Mesenchymal stem cell (in vitro differentiated cells and primary cell): ENCODE results near the gene PRKAG1.

Experiments
- DNase-seq: peaks from one replicate; pipeline ENCODE4 v3.0.0-alpha.2; 2013
- H2AFZ ChIP-seq: one replicate; pipeline ENCODE4 v1.6.1; 2013; ENCODE audit warnings: low read depth, mild to moderate bottlenecking, control low read depth, inconsistent platforms, low read length, moderate library complexity
- H2AK5ac ChIP-seq: 2 replicates; pipeline ENCODE4 v1.6.1; 2013; ENCODE audit warnings: low read length, moderate library complexity, mild to moderate bottlenecking, inconsistent platforms; ENCODE audit not compliant: severe bottlenecking
- H2BK120ac ChIP-seq: one replicate; pipeline ENCODE4 v1.6.1; 2013; ENCODE audit warnings: low read depth, mild to moderate bottlenecking, inconsistent platforms, low read length, moderate library complexity
- H2BK12ac ChIP-seq, 2 experiments: one replicate each; pipeline ENCODE4 v1.6.1; 2013; ENCODE audit warnings: inconsistent platforms in 2 of 2, low read length in 2 of 2, mild to moderate bottlenecking in 2 of 2, moderate library complexity in 2 of 2, control low read depth in 1 of 2
- H2BK15ac ChIP-seq: one replicate; pipeline ENCODE4 v1.6.1; 2013; ENCODE audit warnings: mild to moderate bottlenecking, low read depth, inconsistent platforms; ENCODE audit not compliant: poor library complexity, severe bottlenecking
- H2BK5ac ChIP-seq: 2 replicates; pipeline ENCODE4 v1.6.1; 2013; ENCODE audit warnings: low read depth, mild to moderate bottlenecking, low read length, control low read depth, inconsistent platforms; ENCODE audit not compliant: poor library complexity, severe bottlenecking
- H3K14ac ChIP-seq, 2 experiments: one replicate each; pipeline ENCODE4 v1.6.1; 2013; ENCODE audit warnings: inconsistent platforms in 2 of 2, low read length in 2 of 2, control low read depth in 1 of 2, mild to moderate bottlenecking in 1 of 2, moderate library complexity in 1 of 2
- H3K18ac ChIP-seq, 2 experiments: one replicate each; pipeline ENCODE4 v1.6.1; 2013; ENCODE audit warnings: inconsistent platforms in 2 of 2, low read length in 2 of 2, control low read depth in 1 of 2, low read depth in 1 of 2, mild to moderate bottlenecking in 1 of 2
- H3K23ac ChIP-seq, 2 experiments: one replicate each; pipeline ENCODE4 v1.6.1; 2013; ENCODE audit warnings: inconsistent platforms in 2 of 2, low read length in 2 of 2, mild to moderate bottlenecking in 2 of 2, moderate library complexity in 2 of 2, control low read depth in 1 of 2
- H3K27ac ChIP-seq: 2 replicates; pipeline ENCODE4 v1.5.1; 2013; ENCODE audit warnings: mild to moderate bottlenecking, moderate library complexity, low read length, control low read depth, inconsistent platforms; ENCODE audit not compliant: poor library complexity, severe bottlenecking
- H3K27me3 ChIP-seq, 2 experiments: 2 replicates each; pipeline versions ENCODE4 v1.6.1 to v1.7.0; 2013; ENCODE audit warnings: low read length in 2 of 2, mild to moderate bottlenecking in 2 of 2, moderate library complexity in 2 of 2, control low read depth in 1 of 2, inconsistent platforms in 1 of 2; ENCODE audit not compliant: control insufficient read depth in 1 of 2, insufficient read depth in 1 of 2
- H3K36me3 ChIP-seq, 2 experiments: 2 replicates each; pipeline versions ENCODE4 v1.6.1 to v1.7.0; 2013; ENCODE audit warnings: low read length in 2 of 2, control low read depth in 1 of 2, inconsistent platforms in 1 of 2, low read depth in 1 of 2, mild to moderate bottlenecking in 1 of 2; ENCODE audit not compliant: insufficient read depth in 2 of 2, control insufficient read depth in 1 of 2
- H3K4ac ChIP-seq, 2 experiments: one replicate each; pipeline ENCODE4 v1.6.1; 2013; ENCODE audit warnings: inconsistent platforms in 2 of 2, low read length in 2 of 2, mild to moderate bottlenecking in 2 of 2, moderate library complexity in 2 of 2, control low read depth in 1 of 2, low read depth in 1 of 2
- H3K4me1 ChIP-seq: 2 replicates; pipeline ENCODE4 v1.6.1; 2013; ENCODE audit warnings: low read depth, low read length, control low read depth; ENCODE audit not compliant: control insufficient read depth, insufficient read depth
- H3K4me2 ChIP-seq: 2 replicates; pipeline ENCODE4 v1.6.1; 2013; ENCODE audit warnings: low read length, mild to moderate bottlenecking, inconsistent platforms; ENCODE audit not compliant: poor library complexity, severe bottlenecking
- H3K4me3 ChIP-seq, 2 experiments: 2 replicates each; pipeline versions ENCODE4 v1.5.1 to v1.7.0; 2013; ENCODE audit warnings: low read length in 2 of 2, mild to moderate bottlenecking in 2 of 2, control low read depth in 1 of 2, low read depth in 1 of 2; ENCODE audit not compliant: insufficient read depth in 1 of 2
- H3K79me1 ChIP-seq: replicated peaks from 2 replicates; pipeline ENCODE4 v1.6.1; 2013; ENCODE audit warnings: mild to moderate bottlenecking, control low read depth, low read length, inconsistent platforms; ENCODE audit not compliant: poor library complexity, severe bottlenecking
- H3K9ac ChIP-seq: 2 replicates; pipeline ENCODE4 v1.7.0; 2013; ENCODE audit warnings: mild to moderate bottlenecking, low read length, moderate library complexity
- H3K9me3 ChIP-seq: 2 replicates; pipeline ENCODE4 v1.7.0; 2013; ENCODE audit warnings: mild to moderate bottlenecking, low read length; ENCODE audit not compliant: control insufficient read depth
- H4K8ac ChIP-seq: one replicate; pipeline ENCODE4 v1.6.1; 2013; ENCODE audit warnings: inconsistent platforms, mild to moderate bottlenecking, low read length, moderate library complexity
- H4K91ac ChIP-seq: one replicate; pipeline ENCODE4 v1.6.1; 2013; ENCODE audit warnings: mild to moderate bottlenecking, low read length, inconsistent platforms
- WGBS: methylation state at CpG from one replicate; pipeline ENCODE4 v1.1.7; 2013; ENCODE audit warnings: mixed read lengths; 5-methylcytosine and 5-hydroxymethylcytosine counted together

PRKAG1 gene

DNA sequence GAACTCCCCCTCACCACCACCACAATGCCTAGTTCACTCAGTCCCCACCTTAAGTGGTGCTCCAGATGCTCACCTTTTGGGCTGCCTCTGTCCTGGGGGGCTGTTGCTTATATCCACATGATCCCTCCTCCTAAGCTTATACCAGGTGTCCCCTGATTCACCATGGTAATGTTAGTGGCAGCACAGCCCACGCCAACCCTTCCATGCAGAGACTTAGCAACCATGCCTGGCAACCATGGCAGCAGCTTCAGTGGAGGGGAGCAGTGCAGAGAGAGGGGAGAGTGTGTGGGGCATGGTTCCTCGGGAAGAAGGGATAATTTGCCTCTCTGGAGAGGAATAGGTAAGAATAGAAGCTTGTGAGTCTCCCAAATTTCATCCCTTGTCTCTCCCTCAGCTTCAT is 18.2 kb downstream of the PRKAG1 start:
- H3K9me3 ChIP-seq, result no peaks in the 10 kb centered on the region
- H3K36me3 ChIP-seq, result peaks cover 38 to 51% of the 10 kb centered on the region in 2 experiments
- no peak overlapping the region for H2BK12ac ChIP-seq
- peaks cover 17 to 31% of the 10 kb centered on the region in 2 experiments for H3K27me3 ChIP-seq
- H3K4me2 ChIP-seq, result peak overlapping the region; percentile 1
- H3K79me1 ChIP-seq, result peaks cover 4% of the 10 kb centered on the region
- no peak overlapping the region for H3K4me3 ChIP-seq
- H3K4me1 ChIP-seq, result peaks cover 32% of the 10 kb centered on the region
- no peak overlapping the region for H2BK15ac ChIP-seq
- no peak overlapping the region for H2BK120ac ChIP-seq
- no peak overlapping the region for H3K18ac ChIP-seq
- H3K27ac ChIP-seq, result no peak overlapping the region
- 88% methylated on average over 1 of the region's 2 CpGs for WGBS
- no peak overlapping the region for H3K23ac ChIP-seq
- H3K9ac ChIP-seq, result peak overlapping the region; percentile 47
- H3K4ac ChIP-seq, result no peak overlapping the region
- no peak overlapping the region for H3K14ac ChIP-seq
- H4K91ac ChIP-seq, result no peak overlapping the region
- DNase-seq, result no peak
- no peak overlapping the region for H2AK5ac ChIP-seq
- H2AFZ ChIP-seq, result no peak overlapping the region
- no peak overlapping the region for H4K8ac ChIP-seq
- H2BK5ac ChIP-seq, result no peak overlapping the region

DNA sequence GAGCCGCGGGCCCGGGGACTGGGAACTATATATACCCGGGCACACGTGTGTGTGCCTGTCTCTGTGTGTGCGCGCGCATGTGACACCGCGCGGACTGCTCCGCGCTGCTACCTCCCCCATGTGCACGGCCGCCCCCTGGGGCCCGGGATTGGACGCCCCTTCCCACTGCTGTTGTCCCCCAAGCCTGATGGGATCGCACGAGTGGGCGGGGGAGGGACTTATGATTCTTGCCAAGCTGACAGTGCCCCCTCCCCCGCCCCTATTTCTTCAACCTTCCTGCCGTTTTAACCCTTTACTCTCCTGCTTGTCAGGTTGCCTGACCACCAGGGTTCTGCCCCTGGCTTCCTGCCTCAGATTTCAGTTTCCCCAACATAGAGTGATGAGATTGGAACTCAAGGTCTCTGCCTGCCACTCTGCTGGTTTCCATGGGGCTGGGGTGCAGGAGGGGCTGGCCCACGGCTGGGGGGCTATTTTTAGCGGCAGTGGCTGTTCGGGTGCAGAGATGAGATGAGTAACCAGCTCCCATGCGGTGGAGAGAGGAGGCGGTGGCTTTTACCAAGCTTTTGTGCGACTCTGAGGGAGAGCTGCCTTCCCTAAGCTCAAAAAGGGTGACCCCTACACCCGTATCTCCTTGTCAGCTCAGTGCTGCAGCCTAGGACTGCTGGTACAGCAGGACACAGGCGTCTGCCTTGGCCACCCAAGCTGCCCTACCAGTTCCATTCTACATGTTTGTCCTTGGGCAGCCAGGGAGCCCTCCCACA is 19.0 kb downstream of the PRKAG1 start, which contains the start of gene DDN:
DDN (minus strand) TSS at position 5 of the 761 bp plus-strand sequence. CDS start 88 bp downstream, outside the sequence.
- H2BK12ac ChIP-seq, result peak within 1 kb of the TSS in 1 of 2 experiments; percentile 61
- peak within 1 kb of the TSS; percentile 47 for H3K9ac ChIP-seq
- no peaks in the 10 kb centered on the region for H3K9me3 ChIP-seq
- H2BK15ac ChIP-seq, result no peak within 1 kb of the TSS
- DNase-seq, result peak; percentile 75
- H3K23ac ChIP-seq, result peak within 1 kb of the TSS in 1 of 2 experiments; percentile 56
- no peak within 1 kb of the TSS for H3K4ac ChIP-seq
- peaks cover 23 to 36% of the 10 kb centered on the region in 2 experiments for H3K27me3 ChIP-seq
- H3K18ac ChIP-seq, result peak within 1 kb of the TSS in 1 of 2 experiments; percentile 54
- H3K36me3 ChIP-seq, result peaks cover 35 to 43% of the 10 kb centered on the region in 2 experiments
- no peak within 1 kb of the TSS for H4K91ac ChIP-seq
- no peak within 1 kb of the TSS for H2BK5ac ChIP-seq
- peaks cover 32% of the 10 kb centered on the region for H3K4me1 ChIP-seq
- H3K14ac ChIP-seq, result peak within 1 kb of the TSS in 1 of 2 experiments; percentile 18
- no peak within 1 kb of the TSS for H4K8ac ChIP-seq
- H3K4me2 ChIP-seq, result peak within 1 kb of the TSS; percentile 61
- H3K27ac ChIP-seq, result no peak within 1 kb of the TSS
- no peak within 1 kb of the TSS for H2AFZ ChIP-seq
- peak within 1 kb of the TSS; percentile 30 to 65 for H3K4me3 ChIP-seq
- no peak within 1 kb of the TSS for H2AK5ac ChIP-seq
- no peak within 1 kb of the TSS for H2BK120ac ChIP-seq
- 3% methylated on average over 28 of the region's 30 CpGs for WGBS
- H3K79me1 ChIP-seq, result peaks cover 2% of the 10 kb centered on the region

DNA sequence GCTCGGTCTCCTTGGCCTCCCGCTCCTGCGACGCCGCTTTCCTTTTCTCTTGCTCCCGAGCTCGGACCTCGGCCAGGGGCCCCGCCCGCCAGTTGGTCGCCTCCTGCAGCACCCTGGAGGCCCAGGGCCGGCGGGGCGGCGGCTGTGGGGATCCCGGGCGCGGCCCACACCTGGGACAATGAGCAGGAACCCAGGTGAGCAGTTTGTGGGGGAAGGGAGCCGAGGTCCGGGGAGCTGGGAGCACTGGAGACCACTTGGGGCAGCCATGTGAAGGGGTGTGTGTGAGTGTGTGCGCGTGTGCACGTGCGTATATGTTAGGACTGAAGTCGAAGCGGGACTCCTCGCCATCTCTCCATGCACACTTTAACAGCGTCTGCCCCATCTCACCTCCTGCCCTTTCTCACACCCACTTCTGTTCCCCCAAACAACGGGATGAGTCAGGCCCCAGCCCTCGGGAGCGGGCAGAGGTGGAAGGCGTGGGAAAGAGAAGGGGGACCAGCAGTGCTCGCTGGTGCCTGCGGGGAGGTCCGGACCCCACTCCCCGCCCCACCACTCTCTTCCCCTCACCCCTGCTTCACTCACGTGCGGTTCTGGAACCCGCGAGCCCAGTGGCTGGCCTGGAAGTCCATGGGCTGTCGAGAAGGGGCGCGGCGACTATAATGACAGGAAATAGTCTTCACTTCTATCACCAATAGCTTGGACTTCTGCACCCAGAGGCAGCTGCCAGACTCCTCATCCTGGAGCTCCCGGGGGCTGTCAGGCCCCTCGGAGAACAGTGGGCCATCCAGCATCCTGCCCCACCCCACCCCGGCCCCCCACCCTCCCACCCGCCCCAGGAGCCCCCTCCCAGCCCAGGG is 19.9 kb downstream of the PRKAG1 start:
- Histone ChIP-seq H2BK15ac (no peak overlapping the region), H2BK120ac (no peak overlapping the region), H2AK5ac (no peak overlapping the region), H3K9me3 (no peaks in the 10 kb centered on the region), H3K18ac (peak overlapping the region in 1 of 2 experiments; percentile 54), H3K4ac (no peak overlapping the region), H2AFZ (no peak overlapping the region), H3K23ac (no peak overlapping the region), H3K4me1 (peaks cover 32% of the 10 kb centered on the region), H3K14ac (no peak overlapping the region), H3K4me2 (peak overlapping the region; percentile 61), H3K9ac (no peak overlapping the region), H2BK12ac (no peak overlapping the region), H3K36me3 (peaks cover 28 to 35% of the 10 kb centered on the region in 2 experiments), H2BK5ac (no peak overlapping the region), H4K8ac (no peak overlapping the region), H4K91ac (no peak overlapping the region), H3K4me3 (peak overlapping the region; percentile 30 to 62), H3K79me1 (no peaks in the 10 kb centered on the region), H3K27ac (no peak overlapping the region), H3K27me3 (peaks cover 32 to 44% of the 10 kb centered on the region in 2 experiments)
- peak; percentile 61 for DNase-seq
- 3% methylated on average over 24 of the region's 48 CpGs for WGBS
